ENCODE results near the gene KCNK6.

KCNK6 gene

DNA sequence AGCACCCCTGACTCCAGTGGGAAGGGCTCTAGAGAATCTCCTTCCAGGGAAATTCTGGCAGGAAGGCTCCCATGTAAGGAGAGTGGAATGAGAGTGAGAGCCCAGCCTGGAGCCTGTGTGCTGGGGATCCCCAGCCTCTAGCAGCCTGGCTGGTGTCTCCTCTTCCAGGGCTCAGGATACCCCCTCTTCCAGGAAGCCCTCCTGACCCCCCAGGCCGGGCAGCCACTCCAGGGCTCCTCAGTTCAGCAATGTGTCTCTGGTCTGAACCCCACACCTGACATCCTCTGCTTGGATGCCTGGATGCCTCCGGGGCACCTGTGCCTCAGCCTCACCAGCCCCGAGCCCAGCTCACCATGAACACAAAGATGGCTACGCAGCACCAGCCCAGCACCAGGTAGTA is 12.6 kb upstream of the KCNK6 start:
- Mint-ChIP-seq H3K9me3 (no peaks in the 10 kb centered on the region), H3K27ac (peak overlapping the region; percentile 29), H3K4me1 (ENCODE audit: low read depth) (peaks cover 75% of the 10 kb centered on the region), H3K27me3 (no peaks in the 10 kb centered on the region), H3K4me3 (no peak overlapping the region), H3K36me3 (ENCODE audit: low read depth) (peaks cover 84% of the 10 kb centered on the region)
- intact Hi-C loops (cut with micrococcal nuclease): no loop called here

GRCh38 chr19:38307597-38307996 is 12.0 kb upstream of the KCNK6 start:
- intact Hi-C loops (cut with micrococcal nuclease): no loop called here
- no peak overlapping the region for H3K4me3 Mint-ChIP-seq

GRCh38 chr19:38308006-38308766 is 11.5 kb upstream of the KCNK6 start:
- no peaks in the 10 kb centered on the region for H3K27me3 Mint-ChIP-seq
- H3K27ac Mint-ChIP-seq: peak overlapping the region; percentile 78
- no peak overlapping the region for H3K4me3 Mint-ChIP-seq
- H3K4me1 Mint-ChIP-seq (ENCODE audit: low read depth): peaks cover 86% of the 10 kb centered on the region
- H3K9me3 Mint-ChIP-seq: no peaks in the 10 kb centered on the region
- H3K36me3 Mint-ChIP-seq (ENCODE audit: low read depth): peaks cover 77% of the 10 kb centered on the region
- intact Hi-C loops (cut with micrococcal nuclease): no loop called here

More at GRCh38 chr19:38307597-38307996, 12.0 kb upstream of the KCNK6 start:
- H3K9me3 Mint-ChIP-seq: no peaks in the 10 kb centered on the region
- peaks cover 80% of the 10 kb centered on the region for H3K4me1 Mint-ChIP-seq (ENCODE audit: low read depth)
- H3K27me3 Mint-ChIP-seq: no peaks in the 10 kb centered on the region
- peak overlapping the region; percentile 78 for H3K27ac Mint-ChIP-seq
- peaks cover 83% of the 10 kb centered on the region for H3K36me3 Mint-ChIP-seq (ENCODE audit: low read depth)

- no peak overlapping the region for H3K4me3 Mint-ChIP-seq
- H3K27ac Mint-ChIP-seq: peak overlapping the region; percentile 78
- no peaks in the 10 kb centered on the region for H3K9me3 Mint-ChIP-seq
- H3K4me1 Mint-ChIP-seq (ENCODE audit: low read depth): peaks cover 86% of the 10 kb centered on the region
- H3K36me3 Mint-ChIP-seq (ENCODE audit: low read depth): peaks cover 69% of the 10 kb centered on the region
- no peaks in the 10 kb centered on the region for H3K27me3 Mint-ChIP-seq
- intact Hi-C loops (cut with micrococcal nuclease): no loop called here
Observed at GRCh38 chr19:38308926-38309614, 10.6 kb upstream of the KCNK6 start.

DNA sequence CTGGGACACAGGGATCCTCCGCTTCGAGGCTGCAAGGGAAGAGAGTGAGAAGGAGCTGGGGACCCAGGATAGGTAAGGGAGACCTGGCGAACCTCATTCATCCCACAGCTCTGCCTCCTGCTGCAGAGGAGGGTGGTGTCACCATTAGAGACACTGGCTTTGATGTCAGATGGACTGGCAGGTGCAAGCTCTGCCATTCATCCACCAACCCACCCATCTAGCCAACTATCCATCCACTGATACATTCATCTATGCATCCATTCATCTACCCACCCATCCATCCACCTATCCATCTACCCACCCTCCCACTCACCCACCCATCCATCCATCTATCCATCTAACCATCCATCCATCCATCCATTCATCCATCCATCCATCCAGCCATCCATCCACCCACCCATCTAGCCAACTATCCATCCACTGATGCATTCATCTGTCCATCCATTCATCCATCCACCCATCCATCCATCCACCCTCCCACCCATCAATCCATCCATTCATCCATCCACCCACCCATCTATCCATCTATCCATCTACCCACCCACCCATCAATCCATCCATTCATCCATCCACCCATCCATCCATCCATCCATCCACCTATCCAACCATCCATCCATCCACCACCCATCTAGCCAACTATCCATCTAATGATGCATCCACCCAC is 9.9 kb upstream of the KCNK6 start:
- peaks cover 83% of the 10 kb centered on the region for H3K4me1 Mint-ChIP-seq (ENCODE audit: low read depth)
- no peaks in the 10 kb centered on the region for H3K9me3 Mint-ChIP-seq
- intact Hi-C loops (cut with micrococcal nuclease): no loop called here
- no peak overlapping the region for H3K27ac Mint-ChIP-seq
- peaks cover 63% of the 10 kb centered on the region for H3K36me3 Mint-ChIP-seq (ENCODE audit: low read depth)
- H3K4me3 Mint-ChIP-seq: no peak overlapping the region
- no peaks in the 10 kb centered on the region for H3K27me3 Mint-ChIP-seq

DNA sequence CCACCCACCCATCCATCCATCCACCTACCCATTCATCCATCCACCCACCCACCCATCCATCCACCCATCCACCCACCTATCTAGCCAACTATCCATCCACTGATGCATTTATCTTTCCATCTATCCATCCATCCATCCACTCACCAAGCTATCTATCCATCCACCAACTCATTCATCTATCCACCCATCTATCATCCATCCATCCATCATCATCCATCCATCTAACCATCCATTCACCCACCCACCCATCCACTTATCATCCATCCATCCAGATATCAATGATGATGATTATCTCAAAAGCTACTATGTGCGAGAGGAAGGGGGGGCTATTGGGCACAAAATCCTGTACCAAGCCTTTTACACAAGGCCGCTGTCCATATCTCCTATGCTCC is 9.4 kb upstream of the KCNK6 start:
- intact Hi-C loops (cut with micrococcal nuclease): no loop called here
- no peaks in the 10 kb centered on the region for H3K9me3 Mint-ChIP-seq
- no peaks in the 10 kb centered on the region for H3K27me3 Mint-ChIP-seq
- H3K4me1 Mint-ChIP-seq (ENCODE audit: low read depth): peaks cover 83% of the 10 kb centered on the region
- H3K36me3 Mint-ChIP-seq (ENCODE audit: low read depth): peaks cover 63% of the 10 kb centered on the region
- no peak overlapping the region for H3K4me3 Mint-ChIP-seq
- no peak overlapping the region for H3K27ac Mint-ChIP-seq

GRCh38 chr19:38310986-38311385 is 8.7 kb upstream of the KCNK6 start:
- H3K27me3 Mint-ChIP-seq: no peaks in the 10 kb centered on the region
- no peak overlapping the region for H3K4me3 Mint-ChIP-seq
- no peak overlapping the region for H3K27ac Mint-ChIP-seq
- H3K4me1 Mint-ChIP-seq (ENCODE audit: low read depth): peaks cover 82% of the 10 kb centered on the region
- peaks cover 59% of the 10 kb centered on the region for H3K36me3 Mint-ChIP-seq (ENCODE audit: low read depth)
- no peaks in the 10 kb centered on the region for H3K9me3 Mint-ChIP-seq
- intact Hi-C loops (cut with micrococcal nuclease): no loop called here

GRCh38 chr19:38315657-38316476 is 3.8 kb upstream of the KCNK6 start, which contains the start of gene YIF1B:
Gene YIF1B, minus strand, starts transcription at chr19:38315947. Its CDS starts 30 bp downstream, at chr19:38315917.
- Mint-ChIP-seq H3K27me3 (no peaks in the 10 kb centered on the region), H3K4me1 (ENCODE audit: low read depth) (peaks cover 76% of the 10 kb centered on the region), H3K27ac (peak within 1 kb of the TSS; percentile 90), H3K4me3 (peak within 1 kb of the TSS; percentile 85), H3K36me3 (ENCODE audit: low read depth) (peaks cover 22% of the 10 kb centered on the region), H3K9me3 (no peaks in the 10 kb centered on the region)
- intact Hi-C loops (cut with micrococcal nuclease): loop anchor here (2.0 to 5.0 kb wide), 2 partner anchors 19 to 54 kb away; partner anchors contain the start of genes CATSPERG and SPINT2

DNA sequence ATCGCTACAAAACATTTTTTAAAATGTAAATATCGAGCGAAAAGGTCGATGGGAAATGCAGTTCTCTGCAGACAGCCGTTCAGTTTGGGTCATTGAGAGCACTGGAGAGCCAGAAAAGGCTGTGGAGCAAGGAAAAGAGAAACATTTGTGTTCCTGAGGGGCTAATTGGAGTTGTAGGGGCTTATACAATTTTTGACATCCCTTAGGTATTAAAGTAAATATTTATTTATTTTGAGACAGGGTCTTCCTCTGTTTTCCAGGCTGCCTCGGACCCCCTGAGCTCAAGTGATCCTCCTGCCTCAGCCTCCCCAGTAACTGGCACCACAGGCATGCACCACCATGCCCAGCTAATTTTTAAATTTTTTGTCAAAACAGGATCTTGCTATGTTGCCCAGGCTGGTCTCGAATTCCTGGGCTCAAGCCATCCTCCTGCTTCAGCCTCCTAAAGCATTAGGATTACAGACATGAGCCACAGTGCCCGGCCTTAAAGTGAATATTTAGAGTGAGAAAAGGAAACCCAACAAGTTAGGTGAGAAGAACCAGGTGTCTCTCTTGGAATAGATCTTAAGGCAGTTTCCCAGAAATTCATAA is 3.1 kb upstream of the KCNK6 start:
- H3K27ac Mint-ChIP-seq: peak overlapping the region; percentile 90
- intact Hi-C loops (cut with micrococcal nuclease): loop anchor here (2.0 to 5.0 kb wide), 2 partner anchors 18 to 54 kb away; partner anchors contain the start of genes CATSPERG and SPINT2
- H3K36me3 Mint-ChIP-seq (ENCODE audit: low read depth): peaks cover 27% of the 10 kb centered on the region
- H3K4me3 Mint-ChIP-seq: peak overlapping the region; percentile 78
- H3K9me3 Mint-ChIP-seq: no peaks in the 10 kb centered on the region
- no peaks in the 10 kb centered on the region for H3K27me3 Mint-ChIP-seq
- H3K4me1 Mint-ChIP-seq (ENCODE audit: low read depth): peaks cover 79% of the 10 kb centered on the region

- no peaks in the 10 kb centered on the region for H3K9me3 Mint-ChIP-seq
- H3K4me1 Mint-ChIP-seq (ENCODE audit: low read depth): peaks cover 79% of the 10 kb centered on the region
- H3K36me3 Mint-ChIP-seq (ENCODE audit: low read depth): peaks cover 33% of the 10 kb centered on the region
- peak overlapping the region; percentile 90 for H3K27ac Mint-ChIP-seq
- H3K4me3 Mint-ChIP-seq: peak overlapping the region; percentile 78
- intact Hi-C loops (cut with micrococcal nuclease): loop anchor here (2.0 to 5.0 kb wide), 2 partner anchors 18 to 55 kb away; partner anchors contain the start of genes CATSPERG and SPINT2
- H3K27me3 Mint-ChIP-seq: no peaks in the 10 kb centered on the region
Observed at GRCh38 chr19:38317104-38317612, 2.5 kb upstream of the KCNK6 start.

- Mint-ChIP-seq H3K27me3 (no peaks in the 10 kb centered on the region), H3K4me1 (ENCODE audit: low read depth) (peaks cover 79% of the 10 kb centered on the region), H3K4me3 (peak overlapping the region; percentile 8), H3K9me3 (no peaks in the 10 kb centered on the region), H3K36me3 (ENCODE audit: low read depth) (peaks cover 48% of the 10 kb centered on the region), H3K27ac (peak overlapping the region; percentile 84)
- intact Hi-C loops (cut with micrococcal nuclease): loop anchor here (5.0 kb wide), 1 partner anchor 56 kb away; the partner anchor contains the start of gene SPINT2
Observed at GRCh38 chr19:38318660-38319059, 985 bp upstream of the KCNK6 start.

DNA sequence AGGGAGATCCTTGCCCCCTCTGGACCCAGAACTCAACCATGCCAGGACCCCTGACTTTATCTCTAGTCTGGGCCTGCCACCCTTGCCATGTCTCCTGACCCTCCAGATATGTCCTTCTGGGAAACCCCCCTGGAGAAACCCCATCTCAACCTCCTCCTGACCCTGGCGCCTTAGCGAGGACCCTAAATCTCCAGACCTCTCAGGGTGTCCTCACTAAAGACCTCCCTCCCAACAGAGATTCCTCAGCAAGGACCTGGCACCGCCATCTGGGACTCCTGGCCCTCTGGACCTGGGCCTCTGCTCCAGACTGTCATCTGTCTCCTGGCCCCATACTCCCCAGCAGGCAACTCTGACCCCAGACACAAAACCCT is 1.3 kb downstream of the KCNK6 start:
- Mint-ChIP-seq H3K4me3 (peak overlapping the region; percentile 87), H3K36me3 (ENCODE audit: low read depth) (peaks cover 61% of the 10 kb centered on the region), H3K4me1 (ENCODE audit: low read depth) (peaks cover 74% of the 10 kb centered on the region), H3K9me3 (no peaks in the 10 kb centered on the region), H3K27me3 (no peaks in the 10 kb centered on the region), H3K27ac (peak overlapping the region; percentile 84)
- intact Hi-C loops (cut with micrococcal nuclease): loop anchor here (2.0 kb wide), 1 partner anchor 36 kb away; no protein-coding TSS in a partner anchor

Data from dendritic cell treated with granulocyte-macrophage colony-stimulating factor and Interleukin-4, amounts not matched to agents 40 ng/mL and 50 ng/mL, for 4 days (primary cell).